DOHH2 (cell line): ENCODE results near the gene LRRN3.

ENCODE experiments used
- H3F3A ChIP-seq: fragments of 200-600 bp; sonication (generic), shearing (Covaris generic); 2 replicates; pipeline ENCODE4 v1.6.0; 2016; ENCODE audit warnings: antibody characterized with exemption, mild to moderate bottlenecking; ENCODE audit not compliant: control insufficient read depth, insufficient read depth
- H3K27ac ChIP-seq: fragments of 200-600 bp; sonication (generic); 2 replicates; pipeline ENCODE4 v1.5.1; 2014; ENCODE audit warnings: low read depth, mild to moderate bottlenecking, low read length, moderate library complexity
- H3K27me3 ChIP-seq: fragments of 200-600 bp; sonication (generic); 2 replicates; pipeline ENCODE4 v1.6.1; 2014; ENCODE audit warnings: mild to moderate bottlenecking, low read length, mixed read lengths; ENCODE audit not compliant: control insufficient read depth
- H3K36me3 ChIP-seq: fragments of 200-600 bp; sonication (generic); 2 replicates; pipeline ENCODE4 v1.6.1; 2014; ENCODE audit warnings: mild to moderate bottlenecking, low read length, moderate library complexity, mixed read lengths; ENCODE audit not compliant: control insufficient read depth
- H3K4me1 ChIP-seq: fragments of 200-600 bp; sonication (generic); 2 replicates; pipeline ENCODE4 v1.6.1; 2014; ENCODE audit warnings: mild to moderate bottlenecking, low read length, mixed read lengths; ENCODE audit not compliant: control insufficient read depth
- H3K4me2 ChIP-seq: fragments of 200-600 bp; sonication (generic); 2 replicates; pipeline ENCODE4 v1.6.0; 2014; ENCODE audit warnings: mild to moderate bottlenecking, low read length, moderate library complexity
- H3K4me3 ChIP-seq: fragments of 200-600 bp; sonication (generic); 2 replicates; pipeline ENCODE4 v1.5.1; 2014; ENCODE audit warnings: mild to moderate bottlenecking, low read length, mixed read lengths
- H3K79me2 ChIP-seq: fragments of 200-600 bp; sonication (generic); 2 replicates; pipeline ENCODE4 v1.6.1; 2014; ENCODE audit warnings: mild to moderate bottlenecking, low read length, mixed read lengths; ENCODE audit not compliant: control insufficient read depth
- H3K9me2 ChIP-seq: fragments of 200-600 bp; sonication (generic); replicated peaks from 2 replicates; pipeline ENCODE4 v1.6.1; 2014; ENCODE audit warnings: mild to moderate bottlenecking, low read length, mixed read lengths; ENCODE audit not compliant: control insufficient read depth
- H3K9me3 ChIP-seq: fragments of 200-600 bp; sonication (generic); 2 replicates; pipeline ENCODE4 v1.6.1; 2014; ENCODE audit warnings: antibody characterized with exemption, low read length, mixed read lengths; ENCODE audit not compliant: control insufficient read depth, insufficient read depth
- H4K20me1 ChIP-seq: fragments of 200-600 bp; sonication (generic); 2 replicates; pipeline ENCODE4 v1.6.0; 2014; ENCODE audit warnings: low read depth, mild to moderate bottlenecking, antibody characterized with exemption, low read length, moderate library complexity; ENCODE audit not compliant: control insufficient read depth, insufficient read depth
- EZH2phosphoT487 ChIP-seq: fragments of 200-600 bp; sonication (generic); IDR thresholded peaks from 2 replicates; pipeline ENCODE4 v1.6.1; 2017; ENCODE audit warnings: borderline replicate concordance, mild to moderate bottlenecking, antibody characterized with exemption, low read length, moderate library complexity, mixed read lengths
- TF ChIP-seq, protein P1 (sequence below): fragments of 200-600 bp; sonication (generic); IDR thresholded peaks from one replicate; pipeline ENCODE4 v1.5.1; 2014; ENCODE audit warnings: antibody characterized with exemption, mild to moderate bottlenecking, low read depth, low read length; ENCODE audit not compliant: poor library complexity, severe bottlenecking

Gene LRRN3

DNA sequence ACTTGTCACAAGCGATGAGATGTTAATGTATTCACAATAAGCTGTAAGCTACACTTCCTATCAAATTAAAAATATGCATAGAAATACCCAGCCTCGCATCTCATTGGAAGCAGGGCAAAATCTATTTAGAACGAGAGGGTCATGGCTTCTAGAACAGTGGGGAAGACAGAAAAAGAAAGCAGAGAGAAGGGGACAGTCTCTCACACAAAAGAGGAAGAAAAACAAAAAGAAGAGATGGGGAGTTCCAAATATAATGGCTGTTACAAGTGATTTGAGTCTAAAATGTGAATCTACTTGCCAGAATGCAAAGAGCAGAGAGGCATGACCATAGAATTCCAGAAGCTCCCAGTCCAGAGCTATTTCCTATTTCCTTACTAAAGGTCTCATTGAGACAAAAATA lies 13.8 kb downstream of the LRRN3 start:
- no peaks in the 10 kb centered on the region for H3F3A ChIP-seq

DNA sequence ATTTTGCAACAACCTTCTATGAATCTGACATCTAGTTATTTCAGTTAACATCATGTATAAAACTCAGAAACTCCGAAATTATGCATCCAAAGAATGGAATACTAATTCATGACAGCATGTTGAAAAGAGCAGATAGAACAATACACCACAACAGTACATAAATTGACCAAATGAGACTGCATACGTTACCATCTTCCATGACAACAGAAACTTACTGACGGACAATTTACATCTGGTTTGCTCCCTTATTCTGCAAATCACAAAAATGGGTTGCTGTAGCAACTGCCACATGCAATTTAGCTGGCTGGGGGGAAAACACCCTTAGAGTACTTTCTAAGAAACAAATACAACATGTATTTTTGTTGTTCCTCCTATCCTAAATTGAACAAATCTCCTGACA lies 14.3 kb downstream of the LRRN3 start:
- no peaks in the 10 kb centered on the region for H3K36me3 ChIP-seq
- no peak overlapping the region for H3K27ac ChIP-seq

More for the DNA sequence above, 13.8 kb downstream of the LRRN3 start:
- Histone ChIP-seq H3K4me2 (peak overlapping the region; percentile 23; the same call in 1 of the 2 replicates), H4K20me1 (no peaks in the 10 kb centered on the region), H3K36me3 (no peaks in the 10 kb centered on the region), H3K4me1 (peaks cover 16% of the 10 kb centered on the region), H3K9me3 (no peaks in the 10 kb centered on the region), H3K4me3 (no peak overlapping the region), H3K27ac (no peak overlapping the region), H3K79me2 (no peaks in the 10 kb centered on the region), H3K27me3 (no peaks in the 10 kb centered on the region), H3K9me2 (no peaks in the 10 kb centered on the region)
- TF ChIP-seq EZH2phosphoT487: no peak
- TF ChIP-seq, protein P1, sequence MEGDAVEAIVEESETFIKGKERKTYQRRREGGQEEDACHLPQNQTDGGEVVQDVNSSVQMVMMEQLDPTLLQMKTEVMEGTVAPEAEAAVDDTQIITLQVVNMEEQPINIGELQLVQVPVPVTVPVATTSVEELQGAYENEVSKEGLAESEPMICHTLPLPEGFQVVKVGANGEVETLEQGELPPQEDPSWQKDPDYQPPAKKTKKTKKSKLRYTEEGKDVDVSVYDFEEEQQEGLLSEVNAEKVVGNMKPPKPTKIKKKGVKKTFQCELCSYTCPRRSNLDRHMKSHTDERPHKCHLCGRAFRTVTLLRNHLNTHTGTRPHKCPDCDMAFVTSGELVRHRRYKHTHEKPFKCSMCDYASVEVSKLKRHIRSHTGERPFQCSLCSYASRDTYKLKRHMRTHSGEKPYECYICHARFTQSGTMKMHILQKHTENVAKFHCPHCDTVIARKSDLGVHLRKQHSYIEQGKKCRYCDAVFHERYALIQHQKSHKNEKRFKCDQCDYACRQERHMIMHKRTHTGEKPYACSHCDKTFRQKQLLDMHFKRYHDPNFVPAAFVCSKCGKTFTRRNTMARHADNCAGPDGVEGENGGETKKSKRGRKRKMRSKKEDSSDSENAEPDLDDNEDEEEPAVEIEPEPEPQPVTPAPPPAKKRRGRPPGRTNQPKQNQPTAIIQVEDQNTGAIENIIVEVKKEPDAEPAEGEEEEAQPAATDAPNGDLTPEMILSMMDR: no peak

DNA sequence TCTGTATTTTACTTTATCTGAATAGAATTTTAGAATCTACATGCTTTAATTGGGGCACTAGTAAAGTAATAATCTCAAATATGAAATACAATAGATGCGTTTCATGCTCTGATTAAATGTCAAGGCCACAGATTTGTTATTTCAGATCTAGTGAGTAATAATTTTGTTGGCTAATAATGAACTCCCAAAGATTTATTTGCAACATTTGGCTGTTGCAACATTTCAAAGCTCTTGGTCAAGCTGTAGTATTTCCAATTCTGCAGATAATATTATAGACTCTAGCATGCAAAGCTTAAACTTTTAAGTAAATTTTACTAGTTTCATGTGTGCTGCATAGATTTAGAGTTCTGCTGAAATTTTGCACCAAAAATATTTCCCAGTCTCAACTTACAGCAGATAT lies 16.7 kb downstream of the LRRN3 start:
- Histone ChIP-seq H3K4me2 (no peak overlapping the region), H3K4me1 (peaks cover 16% of the 10 kb centered on the region), H3F3A (no peaks in the 10 kb centered on the region), H3K9me3 (no peaks in the 10 kb centered on the region), H3K79me2 (no peaks in the 10 kb centered on the region), H3K4me3 (no peak overlapping the region), H3K36me3 (no peaks in the 10 kb centered on the region), H3K27ac (no peak overlapping the region), H3K9me2 (no peaks in the 10 kb centered on the region), H4K20me1 (no peaks in the 10 kb centered on the region), H3K27me3 (no peaks in the 10 kb centered on the region)
- no peak for TF ChIP-seq EZH2phosphoT487
- TF ChIP-seq, protein P1: no peak

More for the DNA sequence above, 14.3 kb downstream of the LRRN3 start:
- H3K4me2 ChIP-seq: no peak overlapping the region
- H3K9me3 ChIP-seq: no peaks in the 10 kb centered on the region
- H3K4me1 ChIP-seq: peaks cover 16% of the 10 kb centered on the region
- H3K9me2 ChIP-seq: no peaks in the 10 kb centered on the region
- H3K79me2 ChIP-seq: no peaks in the 10 kb centered on the region
- H4K20me1 ChIP-seq: no peaks in the 10 kb centered on the region
- no peaks in the 10 kb centered on the region for H3K27me3 ChIP-seq
- no peaks in the 10 kb centered on the region for H3F3A ChIP-seq
- TF ChIP-seq, protein P1: no peak
- TF ChIP-seq EZH2phosphoT487: no peak
- no peak overlapping the region for H3K4me3 ChIP-seq
